G401 (cell line): ENCODE measurements around the gene SEMA3E. TPM values are rescaled to one million over a fixed set of nuclear protein-coding genes. Genes with fewer than 3 reads are reported as not detected.
"Not testable (repeated sequence)": the region's sequence is repeated elsewhere in the genome, so short reads cannot be mapped to it uniquely, and the experiment has no call there.

Experiments
- DNase-seq: peaks from one replicate; pipeline ENCODE4 v3.0.0-alpha.2; 2015; ENCODE audit warnings: low spot score
- in situ Hi-C: cut with HindIII; loops from 2 replicates; pipeline ENCODE4 v1.10.0; 2016; ENCODE audit warnings: low sequenced_read_pairs, mixed read lengths
- total RNA-seq: library from RNA; depleted of rRNA; stranded (reverse); fragments of >200 nt; shearing (Covaris generic); gene quantifications from 2 replicates; pipeline ENCODE4 v1.2.3, GENCODE V29; 2014; rRNA removed

Gene SEMA3E
- 0.47 and 1.2 TPM in 2 replicates for total RNA-seq

DNA sequence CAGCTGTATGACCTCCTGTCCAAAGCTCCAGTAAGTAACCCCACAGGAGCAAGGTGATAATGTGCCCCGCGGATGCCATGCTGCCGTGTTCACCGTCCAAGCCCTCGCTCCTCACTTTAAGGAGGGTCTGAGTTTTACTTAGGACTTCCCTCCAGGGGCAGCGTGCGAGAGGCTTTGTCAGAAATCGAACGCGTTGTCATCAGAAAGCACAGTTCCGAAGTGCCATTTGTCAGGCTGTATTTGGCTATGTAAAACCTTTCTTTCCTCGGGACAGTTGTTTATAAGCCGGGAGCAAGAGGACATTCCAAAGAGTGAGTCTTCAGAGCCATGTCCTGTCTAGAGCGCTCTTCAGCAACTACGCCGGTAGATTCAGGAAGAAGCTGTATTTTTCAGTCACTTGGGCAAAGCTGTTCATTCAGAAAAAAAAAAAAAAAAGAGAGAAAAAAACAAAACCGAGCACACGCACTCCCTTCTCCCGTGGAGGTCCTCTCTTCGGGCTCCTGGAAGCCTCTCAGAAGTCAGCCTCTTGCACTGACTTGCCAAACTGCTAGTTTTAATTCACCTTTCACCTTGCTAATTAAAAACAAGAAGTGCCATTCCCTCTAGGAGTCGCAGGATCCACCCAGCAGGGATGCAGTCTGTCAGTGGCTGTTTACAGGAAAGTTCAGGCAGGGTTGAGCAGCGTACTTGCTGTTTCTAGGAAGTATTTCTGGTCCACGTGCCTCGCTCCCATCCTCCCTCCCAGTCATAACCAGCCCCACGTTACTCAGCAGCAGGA is at the start of gene SEMA3E:
Gene SEMA3E, minus strand, starts transcription at position 676 of the 778 bp plus-strand sequence.
- in situ Hi-C loops = no loop called here
- peak; percentile 19 for DNase-seq

DNA sequence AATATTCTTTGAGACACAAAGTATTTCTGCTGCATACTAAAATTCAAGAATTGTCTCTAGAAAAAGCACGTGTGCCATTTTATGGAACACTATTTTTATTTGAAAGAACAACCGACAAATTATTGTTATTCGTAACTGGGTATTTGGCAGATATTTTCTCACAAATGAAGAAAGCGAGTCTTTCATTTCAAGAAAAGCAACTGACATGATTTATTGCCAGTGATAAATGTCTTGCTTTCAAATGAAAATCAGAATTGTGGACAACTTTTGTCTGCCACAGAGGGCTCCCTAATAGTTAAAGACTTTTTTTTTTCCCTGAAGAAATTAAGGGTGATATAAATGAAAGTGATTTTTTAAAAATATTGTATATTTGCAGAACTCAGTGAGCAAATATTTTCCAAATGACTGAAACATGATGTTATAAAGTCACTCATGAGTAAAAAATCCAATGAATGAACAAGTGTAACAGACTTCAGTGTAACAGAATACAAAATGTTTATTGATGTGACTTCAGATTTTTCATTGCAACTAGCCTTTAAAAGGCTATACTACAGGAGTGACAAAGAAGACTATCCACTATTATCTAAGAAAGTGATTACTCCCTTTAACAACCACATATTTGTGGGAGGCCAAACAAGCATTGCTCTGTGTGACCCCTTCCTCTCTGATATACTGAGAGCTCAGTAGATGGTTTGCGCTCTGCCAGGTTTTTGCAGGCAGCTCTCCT is 49.0 kb upstream of the SEMA3E start:
- in situ Hi-C loops = no loop called here

DNA sequence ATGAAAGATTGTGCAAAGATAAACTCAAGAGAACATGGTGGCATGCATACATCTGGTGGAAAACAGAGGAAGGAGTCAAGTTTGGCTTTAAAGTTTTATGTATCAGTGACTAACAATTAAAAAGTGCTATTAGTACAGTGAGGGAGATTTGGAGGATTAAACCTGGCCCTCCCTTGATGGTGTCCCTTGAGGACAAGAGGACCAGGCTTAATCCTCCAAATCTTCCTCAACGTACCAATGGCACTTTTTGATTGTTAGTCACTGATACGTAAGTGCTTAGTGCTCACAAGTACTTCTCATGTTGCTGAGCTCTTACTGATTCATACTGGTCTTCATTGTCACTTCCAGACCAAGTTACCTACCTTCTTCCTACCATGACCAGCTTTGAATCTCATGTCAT is 47.2 kb upstream of the SEMA3E start:
- in situ Hi-C loops = no loop called here

More for the DNA sequence above, 49.0 kb upstream of the SEMA3E start:
- no peak for DNase-seq

DNA sequence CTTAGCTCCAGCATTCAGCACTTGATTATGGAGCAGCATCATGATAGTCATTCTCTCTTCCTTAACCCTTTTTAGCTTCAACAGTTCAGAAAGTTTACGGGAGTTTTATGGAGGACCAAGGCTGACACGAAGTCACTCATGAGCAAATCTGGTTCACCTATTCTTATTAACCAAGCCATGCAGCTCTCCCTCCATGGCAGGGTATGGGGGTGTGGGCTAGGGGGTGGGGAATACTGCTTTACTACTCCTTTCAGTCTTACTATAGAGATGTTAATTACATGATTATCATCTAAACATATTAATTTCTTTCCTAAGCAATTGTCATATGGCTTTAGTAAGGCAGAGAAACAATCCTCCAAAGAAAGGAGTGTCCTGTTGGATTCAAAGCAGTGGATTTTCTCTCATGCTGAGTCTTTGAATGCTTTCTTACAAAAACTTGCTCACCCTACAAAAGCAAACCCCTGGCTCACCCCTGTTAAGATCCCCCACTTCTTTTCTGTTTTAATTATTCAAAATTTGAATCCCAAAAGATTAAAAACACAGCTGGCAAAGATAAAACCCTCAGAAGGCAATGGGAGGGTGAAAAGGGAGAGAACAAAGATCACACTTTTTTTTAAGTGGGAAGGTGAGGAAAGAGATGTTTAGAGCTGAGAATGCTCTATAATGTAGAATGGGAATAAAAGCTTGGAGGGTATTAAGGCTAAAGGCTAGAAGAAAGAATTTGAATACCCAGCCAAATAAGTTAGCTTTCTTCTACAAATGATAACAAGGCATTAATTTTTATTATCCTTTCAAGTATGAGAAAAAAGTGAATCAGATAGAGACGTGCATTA is 46.4 kb upstream of the SEMA3E start:
- DNase-seq = no peak
- in situ Hi-C loops = no loop called here

More for the DNA sequence above, 47.2 kb upstream of the SEMA3E start:
- no peak for DNase-seq

DNA sequence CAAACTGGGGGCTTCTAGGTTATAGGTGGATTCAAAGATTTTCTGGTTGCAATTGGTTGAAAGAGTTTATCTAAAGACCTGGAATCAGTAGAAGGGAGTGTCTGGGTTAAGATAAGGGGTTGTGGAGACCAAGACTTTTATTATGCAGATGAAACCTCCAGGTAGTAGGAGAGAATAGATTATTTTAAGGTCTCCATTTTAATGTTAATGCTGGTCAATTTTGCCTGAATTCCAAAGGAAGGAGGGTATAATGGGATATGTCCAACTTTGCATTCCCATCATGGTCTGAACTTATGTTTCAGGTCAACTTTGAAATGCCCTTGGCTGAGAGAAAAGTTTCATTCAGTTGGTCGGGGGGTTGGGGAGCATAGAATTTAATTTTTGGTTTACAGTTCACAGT is 44.3 kb upstream of the SEMA3E start:
- no peak for DNase-seq
- in situ Hi-C loops = no loop called here

DNA sequence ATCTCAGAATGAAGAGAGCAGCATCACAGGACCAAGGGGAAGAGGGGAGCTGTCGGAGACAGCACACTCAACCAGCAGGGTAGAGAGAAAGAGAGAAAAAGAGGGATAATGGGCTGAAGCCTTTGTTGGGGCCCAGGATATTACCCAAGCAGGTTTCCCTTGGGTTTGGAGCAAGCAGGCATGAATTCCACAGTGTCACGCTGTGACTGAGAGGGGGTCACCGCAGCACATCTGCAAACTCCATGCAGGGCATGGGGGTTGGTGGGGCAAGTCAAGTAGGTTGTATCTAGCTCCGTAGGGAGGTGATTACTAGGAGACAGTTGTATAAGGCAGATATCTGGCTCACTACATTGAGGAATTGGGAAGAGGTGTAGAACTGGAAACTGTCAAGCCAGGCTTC is 42.2 kb upstream of the SEMA3E start:
- in situ Hi-C loops = no loop called here

DNA sequence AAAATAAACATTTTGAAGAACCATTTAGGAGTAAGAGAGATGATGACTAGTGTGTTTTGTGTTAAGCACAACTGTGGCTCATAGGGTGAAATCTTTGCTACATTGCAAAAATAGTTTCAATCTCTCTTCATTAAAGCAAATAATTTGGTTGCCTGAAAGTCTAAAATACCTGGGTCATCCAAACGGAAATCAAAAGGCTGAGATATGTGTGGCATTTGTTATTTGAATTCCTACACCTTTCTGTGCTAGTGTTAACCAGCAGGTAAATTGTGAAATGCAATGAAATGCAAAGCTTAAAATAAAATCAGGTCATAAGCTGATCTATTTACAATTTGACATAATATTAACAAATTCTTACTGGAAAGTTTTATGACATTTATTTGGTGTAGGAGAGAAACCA is 40.9 kb upstream of the SEMA3E start:
- in situ Hi-C loops = no loop called here
- DNase-seq = no peak

More for the DNA sequence above, 42.2 kb upstream of the SEMA3E start:
- DNase-seq = no peak

DNA sequence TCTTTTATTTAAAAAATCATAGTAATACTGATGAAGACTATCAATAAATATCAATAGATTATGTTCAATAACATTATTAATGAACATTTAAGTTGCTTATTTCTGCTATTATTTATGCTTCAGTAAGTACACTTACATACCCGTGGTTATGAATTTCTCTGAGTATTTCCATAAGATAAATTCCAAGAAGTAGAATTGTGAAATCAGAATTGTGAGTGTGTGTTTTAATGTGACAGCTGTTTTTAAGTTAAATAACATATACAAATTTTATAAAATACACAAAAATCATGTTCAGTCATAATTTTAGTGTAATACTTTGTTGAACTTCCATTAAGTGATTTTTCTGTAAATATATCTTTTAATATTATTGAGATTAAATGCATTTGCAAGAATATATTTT is 37.5 kb upstream of the SEMA3E start:
- DNase-seq = no peak
- in situ Hi-C loops = no loop called here

DNA sequence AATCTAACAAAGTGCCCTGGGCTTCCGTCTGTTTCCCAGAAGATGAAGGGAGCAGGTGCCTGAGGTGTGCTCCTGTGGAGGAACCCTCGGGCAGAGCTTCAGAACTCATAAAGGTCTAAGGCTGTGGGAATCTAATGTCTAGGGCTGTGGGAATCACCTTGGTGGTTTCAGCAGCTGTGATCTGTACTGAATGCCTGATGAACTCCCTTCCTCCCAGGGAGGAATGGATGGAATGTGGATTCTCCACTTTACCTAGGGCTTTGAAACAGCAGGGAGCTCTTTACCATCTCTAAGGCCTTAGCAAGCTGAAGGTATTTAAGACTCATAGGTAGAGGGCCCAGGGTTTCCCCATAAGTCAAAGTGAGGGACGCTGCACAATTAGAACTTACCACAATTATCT is 36.0 kb upstream of the SEMA3E start:
- in situ Hi-C loops = no loop called here
- no peak for DNase-seq

DNA sequence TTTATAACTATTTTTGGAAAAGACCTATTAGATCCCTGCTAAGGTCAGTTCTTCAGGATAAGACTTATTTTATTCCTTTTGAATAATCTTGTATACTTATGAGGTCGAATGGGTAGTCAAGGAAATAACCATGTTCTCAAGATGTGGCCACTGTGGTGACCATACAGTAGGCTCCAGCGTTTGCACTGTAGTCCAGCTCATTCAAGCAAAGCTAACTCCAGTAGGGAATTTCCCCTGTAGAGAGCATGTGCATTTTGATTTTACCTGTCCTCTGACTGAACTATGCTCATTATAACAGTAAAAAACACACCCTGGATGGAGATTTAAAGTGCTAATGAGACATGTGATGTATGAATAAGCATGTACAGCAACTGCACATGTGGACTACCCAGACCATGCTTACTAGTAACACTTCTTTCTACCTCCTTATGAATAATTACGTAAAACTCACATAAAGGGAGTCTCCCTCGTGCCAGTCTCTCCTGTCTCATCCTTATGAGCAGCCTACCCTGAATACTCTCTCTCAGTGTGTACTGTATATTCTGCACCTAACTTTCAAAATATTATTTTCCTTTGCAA is 32.4 kb upstream of the SEMA3E start:
- DNase-seq = no peak
- in situ Hi-C loops = no loop called here

DNA sequence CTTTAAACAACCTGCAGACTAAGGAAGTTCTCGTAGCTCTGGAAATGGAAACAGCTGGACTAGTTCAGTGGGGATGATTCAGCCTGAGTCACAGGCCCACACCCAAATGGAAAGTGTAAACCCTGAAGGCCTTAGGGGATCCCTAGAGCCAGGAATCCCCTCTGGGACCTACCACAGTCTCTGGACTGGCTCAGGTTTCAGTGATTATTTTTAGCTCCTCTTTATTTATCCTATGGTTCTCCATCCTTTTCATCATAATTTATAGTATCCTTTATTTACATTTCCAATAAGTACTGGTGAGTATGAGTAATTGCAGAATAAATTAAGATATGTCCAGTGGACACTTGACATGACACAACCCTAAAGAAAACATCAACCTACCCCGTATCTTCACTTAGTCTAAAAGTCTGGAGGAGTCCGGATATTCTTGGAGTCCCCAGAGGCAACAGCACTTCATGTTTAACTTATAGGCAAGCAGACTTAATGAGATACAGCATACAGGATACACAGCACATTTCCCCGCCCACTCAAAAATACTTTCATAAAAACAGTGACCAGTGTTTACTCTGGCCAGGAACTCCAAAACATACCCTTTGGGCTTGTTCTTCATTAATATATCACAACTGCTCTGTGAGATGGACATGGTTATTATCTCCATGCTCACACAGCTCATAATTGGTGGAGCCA is 28.4 kb upstream of the SEMA3E start:
- no peak for DNase-seq
- in situ Hi-C loops = no loop called here

DNA sequence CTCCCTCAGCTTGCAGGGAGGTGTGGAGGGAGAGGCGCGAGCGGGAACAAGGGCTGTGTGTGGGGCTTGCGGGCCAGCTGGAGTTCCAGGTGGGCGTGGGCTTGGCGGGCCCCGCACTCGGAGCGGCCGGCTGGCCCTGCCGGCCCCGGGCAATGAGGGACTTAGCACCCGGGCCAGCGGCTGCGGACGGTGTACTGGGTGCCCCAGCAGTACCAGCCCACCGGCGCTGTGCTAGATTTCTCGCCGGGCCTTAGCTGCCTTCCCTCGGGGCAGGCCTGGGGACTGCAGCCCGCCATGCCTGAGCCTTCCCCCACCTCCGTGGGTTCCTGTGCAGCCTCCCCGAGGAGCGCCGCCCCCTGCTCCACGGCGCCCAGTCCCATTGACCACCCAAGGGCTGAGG is 24.4 kb upstream of the SEMA3E start:
- DNase-seq, in situ Hi-C loops: not testable (repeated sequence)

DNA sequence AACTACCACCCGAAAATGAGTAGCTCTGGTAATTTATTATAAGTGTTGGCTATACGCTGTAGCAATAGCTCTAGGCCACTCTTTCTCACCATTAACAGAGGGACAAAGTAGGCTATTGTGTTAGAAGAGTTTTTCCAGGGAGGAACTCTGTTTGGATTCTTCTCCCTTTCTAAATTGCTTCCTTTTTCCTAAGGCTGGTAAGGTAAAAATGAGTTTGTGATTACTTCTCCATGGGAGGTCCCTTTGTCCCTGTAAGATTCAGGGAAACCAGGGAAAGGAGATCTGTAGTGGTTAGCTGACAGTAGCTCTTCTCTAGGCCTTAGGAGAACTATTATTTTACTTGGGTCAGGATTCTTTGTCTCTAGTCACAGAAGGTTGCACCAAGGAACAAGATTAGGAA is 23.2 kb upstream of the SEMA3E start:
- in situ Hi-C loops = no loop called here
- no peak for DNase-seq

DNA sequence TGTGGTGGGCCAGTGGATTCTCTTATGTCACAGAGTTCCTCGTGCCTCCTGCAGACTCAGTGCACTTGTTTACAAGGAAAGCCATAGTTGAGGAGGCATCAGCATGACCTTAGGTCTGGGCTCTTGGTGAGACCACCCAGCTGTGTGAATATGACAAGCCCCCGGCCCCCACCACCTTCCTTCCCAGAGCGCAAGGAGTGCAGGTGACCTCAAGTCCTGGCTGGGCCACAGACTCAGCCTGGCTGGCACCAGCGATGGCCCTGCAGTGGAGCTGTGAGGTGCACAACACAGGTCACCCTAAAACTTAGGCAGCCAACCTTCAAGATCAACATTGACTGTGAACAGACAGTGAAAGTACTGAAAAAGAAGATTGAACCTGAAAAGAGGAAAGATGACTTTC is 14.2 kb upstream of the SEMA3E start:
- in situ Hi-C loops = no loop called here
- no peak for DNase-seq

DNA sequence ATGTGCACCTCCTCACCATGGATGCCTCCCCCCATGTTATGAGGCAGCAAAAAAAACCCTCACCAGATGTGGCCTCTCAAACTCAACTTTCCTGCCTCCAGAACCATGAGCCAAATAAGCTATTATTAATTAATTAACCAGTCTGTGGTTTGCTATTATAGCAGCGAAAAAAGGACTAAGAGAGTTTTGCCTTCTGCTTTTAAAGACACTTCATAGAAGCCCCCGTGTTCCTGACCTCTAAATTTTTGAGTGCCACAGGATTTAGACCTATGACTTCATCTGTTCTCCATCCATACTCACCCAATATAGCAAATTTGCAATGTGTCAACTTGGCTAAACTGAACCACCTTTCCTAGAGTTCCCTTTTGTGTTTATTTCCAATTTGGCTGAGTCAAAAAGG is 9.2 kb upstream of the SEMA3E start:
- DNase-seq = no peak
- in situ Hi-C loops = no loop called here

DNA sequence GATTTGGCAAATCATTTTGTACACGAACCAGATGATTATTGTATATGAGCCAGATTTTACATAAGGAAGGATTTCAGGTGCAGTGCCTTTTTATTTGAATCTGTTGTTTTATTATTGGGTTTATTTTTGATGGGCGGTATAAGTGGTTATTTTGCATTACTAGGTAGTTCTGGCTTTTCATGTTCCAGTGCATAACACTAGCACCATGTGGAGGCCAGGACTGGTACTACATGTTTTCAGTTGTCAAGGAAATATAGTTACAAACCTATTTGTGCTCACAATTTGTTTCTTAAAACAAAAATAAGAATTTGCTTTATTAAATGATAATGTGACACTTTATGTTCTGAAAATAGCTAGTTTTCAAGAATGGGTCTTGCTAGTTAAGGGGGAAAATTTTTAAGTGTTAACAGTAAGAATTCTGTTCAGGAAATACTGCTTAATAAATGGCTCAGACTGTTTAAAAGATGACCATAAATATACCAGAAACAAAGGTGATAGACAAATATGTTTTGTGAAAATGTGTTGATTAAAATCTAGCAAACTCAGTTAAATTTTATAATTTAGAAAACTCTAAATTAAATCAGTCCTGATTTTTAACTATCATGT is 7.1 kb upstream of the SEMA3E start:
- in situ Hi-C loops = no loop called here

DNA sequence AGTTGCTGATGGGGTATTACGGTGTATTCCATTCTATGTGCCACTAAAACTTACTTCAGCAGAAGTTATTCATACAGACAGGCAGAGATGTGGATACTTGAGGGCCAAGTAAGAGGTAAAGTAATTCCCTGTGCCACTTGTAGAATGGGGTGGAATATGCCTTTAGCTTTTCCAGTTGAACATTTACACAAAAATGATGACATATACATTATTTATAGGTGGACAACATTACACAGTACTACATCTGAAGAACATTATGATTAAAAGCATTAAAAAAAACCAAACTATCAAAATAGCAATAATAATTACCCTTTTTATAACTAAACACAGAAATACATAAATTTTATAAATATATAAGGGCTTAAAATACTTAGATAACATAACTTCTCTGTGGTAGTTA is 3.5 kb upstream of the SEMA3E start:
- in situ Hi-C loops = no loop called here
- no peak for DNase-seq

More for the DNA sequence above, 7.1 kb upstream of the SEMA3E start:
- peak; percentile 25 for DNase-seq

DNA sequence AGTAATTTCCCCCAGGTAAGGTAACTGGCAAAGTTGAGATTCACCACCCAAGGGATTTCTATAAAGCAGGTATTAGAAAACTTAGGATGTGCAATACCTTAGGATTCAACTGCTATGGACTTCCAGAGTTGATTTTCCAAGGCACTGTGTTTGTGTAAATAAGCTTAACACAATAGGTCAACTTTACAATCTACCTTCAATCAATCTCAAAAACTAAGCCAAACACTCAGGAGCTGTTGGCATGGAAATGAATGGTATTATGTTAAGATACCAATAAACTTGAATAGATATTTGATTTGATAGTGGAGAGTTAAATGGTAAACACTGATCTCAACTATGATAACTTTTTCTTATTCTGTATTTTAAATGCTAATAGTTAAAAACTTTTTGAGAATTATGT is 762 bp upstream of the SEMA3E start:
- no peak for DNase-seq
- in situ Hi-C loops = no loop called here

DNA sequence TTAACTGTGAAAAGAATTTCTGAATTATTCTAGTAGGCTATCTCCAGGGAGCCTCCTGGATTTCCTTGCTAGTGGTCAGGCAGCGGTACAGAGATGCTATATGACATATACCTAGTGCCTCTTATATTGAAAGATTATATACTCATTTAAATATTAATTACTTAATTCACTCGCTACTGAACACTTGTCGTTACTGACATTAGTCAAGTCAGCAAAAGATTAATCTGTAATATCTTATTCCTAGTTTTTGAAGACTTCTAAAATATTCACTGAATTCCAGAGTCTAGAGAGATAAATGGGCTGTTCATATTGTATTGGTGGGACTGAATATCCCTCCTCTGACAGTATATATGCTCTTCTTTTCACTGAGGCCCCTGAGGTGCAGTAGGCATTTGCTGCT is 2.9 kb downstream of the SEMA3E start:
- DNase-seq = no peak
- in situ Hi-C loops = no loop called here
